Loucy (cell line): Measurements from ENCODE around the gene SLC46A2.

Source experiments
- CTCF ChIP-seq: fragments of 200-600 bp; sonication (generic); conservative IDR thresholded peaks from 2 replicates; pipeline ENCODE4 v1.5.1; 2014; ENCODE audit warnings: mild to moderate bottlenecking, antibody characterized with exemption, low read length
- EZH2phosphoT487 ChIP-seq: fragments of 200-600 bp; IDR thresholded peaks from 2 replicates; pipeline ENCODE4 v1.6.1; 2018; ENCODE audit warnings: antibody characterized with exemption, mild to moderate bottlenecking, moderate library complexity, borderline replicate concordance

DNA sequence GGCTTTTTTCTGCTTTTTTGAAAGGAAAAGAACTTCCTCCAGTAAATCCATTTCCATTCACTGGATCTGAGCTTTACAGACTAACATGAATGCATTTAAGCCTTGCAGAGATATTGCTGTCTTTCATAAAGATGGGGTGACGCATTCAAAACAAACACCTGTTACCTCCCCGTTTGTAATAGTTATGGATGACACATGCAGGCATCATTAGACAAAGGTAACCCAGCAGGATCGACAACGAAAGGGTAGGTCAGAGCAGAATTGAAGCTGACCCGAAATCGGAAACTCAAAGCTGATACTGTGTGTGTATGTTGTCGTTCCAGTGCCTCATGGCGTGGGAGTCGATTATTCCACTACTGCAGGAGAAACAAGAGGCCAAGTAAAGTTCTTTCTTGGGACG is 22.2 kb downstream of the SLC46A2 start:
- no peak for TF ChIP-seq CTCF
- no peak for TF ChIP-seq EZH2phosphoT487
